Measurements from ENCODE around the gene SPOCK2. TPM values are rescaled to one million over a fixed set of nuclear protein-coding genes. Genes with fewer than 3 reads are reported as not detected.

The SPOCK2 gene
- total and polyA plus RNA-seq, 2 of the 13 experiments (the other 11 are each of a cell fraction or from before 2014, with no cell fraction given) = 8.6 to 30.6 TPM

DNA sequence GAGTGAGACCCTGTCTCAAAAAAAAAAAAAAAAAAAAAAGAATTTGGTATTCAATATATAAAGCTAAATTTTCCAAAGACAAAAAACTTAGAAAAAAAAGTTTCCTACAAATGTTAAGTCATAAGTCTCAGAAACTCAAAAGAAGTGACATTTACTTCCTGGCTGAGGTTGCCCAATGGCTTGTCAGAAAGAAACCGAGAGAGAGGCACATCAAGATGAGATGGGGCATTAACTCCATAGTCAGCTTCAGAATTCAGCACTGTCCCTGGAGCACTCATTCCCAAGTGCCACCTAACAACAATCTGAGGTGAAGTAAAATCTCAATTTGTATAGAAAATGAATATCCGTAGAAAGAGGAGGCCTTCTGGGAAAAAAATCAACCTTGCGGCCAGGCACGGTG is 6.8 kb upstream of the SPOCK2 start:
- Histone ChIP-seq H3K4me1 (ENCODE audit: insufficient read depth, low read length) (peaks cover 86% of the 10 kb centered on the region), H3K79me2 (ENCODE audit: insufficient read depth, low read length) (no peaks in the 10 kb centered on the region), H3K4me2 (ENCODE audit: low read depth, low read length) (no peak overlapping the region), H4K20me1 (ENCODE audit: insufficient read depth, low read length) (no peaks in the 10 kb centered on the region), H3K27ac (ENCODE audit: extremely low read length, insufficient read depth, low read length) (peak overlapping the region; percentile 24), H3K36me3 (replicated peaks in 1 of 2; ENCODE audit: control insufficient read depth in 1 of 2, insufficient read depth in 2 of 2, low read length in 2 of 2) (no peaks in the 10 kb centered on the region), H2AFZ (ENCODE audit: low read length) (no peak overlapping the region), H3K27me3 (ENCODE audit: control insufficient read depth in 1 of 2, insufficient read depth in 2 of 2, low read length in 2 of 2) (no peaks in the 10 kb centered on the region), H3K4me3 (replicated peaks in 1 of 3; ENCODE audit: insufficient read depth in 1 of 3, low read depth in 2 of 3, low read length in 3 of 3) (no peak overlapping the region), H3K9me3 (ENCODE audit: low read length) (no peaks in the 10 kb centered on the region), H3K9ac (ENCODE audit: insufficient read depth, low read depth, low read length) (no peak overlapping the region)
- 96% methylated on average over 4 of the region's 4 CpGs for WGBS (ENCODE audit: low lambda C conversion rate)
- TF ChIP-seq ESRRA (CRISPR knock-in tag; IDR thresholded peaks at IDR 0.05; ENCODE audit: low read depth) (no peak), SMYD3 (CRISPR knock-in tag; IDR thresholded peaks at IDR 0.05) (no peak), RBM39 (IDR thresholded peaks at IDR 0.05; ENCODE audit: low read depth, low read length, poor library complexity, severe bottlenecking) (no peak), ZNF44 (CRISPR knock-in tag; IDR thresholded peaks at IDR 0.05) (no peak), ARHGAP35 (CRISPR knock-in tag; IDR thresholded peaks at IDR 0.05; ENCODE audit: borderline replicate concordance) (no peak), MXD4 (CRISPR knock-in tag; IDR thresholded peaks at IDR 0.05) (no peak), KDM6A (CRISPR knock-in tag; IDR thresholded peaks at IDR 0.05; ENCODE audit: low read depth) (no peak), ZNF572 (CRISPR knock-in tag; IDR thresholded peaks at IDR 0.05) (no peak), CHCHD3 (CRISPR knock-in tag; IDR thresholded peaks at IDR 0.05) (no peak), CENPX (CRISPR knock-in tag; IDR thresholded peaks at IDR 0.05) (no peak)
- no peak for FAIRE-seq
- ChIA-PET CTCF (ENCODE audit: low intra/inter-chr PET ratio, low total read pairs) (no interaction called here), POLR2A (interaction anchor here (1.2 kb wide), 1 partner anchor 32 kb away, joined by 3 read pairs; no protein-coding TSS in a partner anchor)
- BruUV-seq (replicated peaks) = no TSS peak
- in situ Hi-C loops (cut with HindIII; ENCODE audit: extremely low pct_ligation_motif_present, low pct_unique_long_range_greater_than_20kb) = loop anchor here (25.0 kb wide), 1 partner anchor 242 kb away; no protein-coding TSS in a partner anchor
- DNase-seq (ENCODE audit: low spot score) = no peak
- ATAC-seq = no peak
- intact Hi-C loops (cut with micrococcal nuclease; ENCODE audit: unreplicated experiment) = no loop called here

DNA sequence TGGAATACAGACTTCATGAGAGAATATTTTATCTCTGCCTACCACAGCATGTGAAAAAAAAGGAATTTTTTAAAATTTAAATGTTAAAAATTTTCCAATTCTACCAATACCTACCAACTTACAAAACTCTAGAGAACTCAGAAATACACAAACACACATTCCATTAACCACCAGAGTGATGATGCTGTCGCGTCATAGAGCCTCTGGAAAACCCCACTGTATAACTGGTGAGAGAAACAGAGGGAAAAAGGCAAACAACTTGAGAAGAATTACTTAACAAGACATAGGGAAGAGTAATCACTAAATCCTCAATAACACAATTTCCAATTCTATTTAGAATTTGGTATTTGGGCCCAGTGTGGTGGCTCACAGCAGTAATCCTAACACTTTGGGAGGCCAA is 6.2 kb upstream of the SPOCK2 start:
- ChIA-PET POLR2A (interaction anchor here (1.2 kb wide), 1 partner anchor 33 kb away, joined by 3 read pairs; no protein-coding TSS in a partner anchor), CTCF (ENCODE audit: low intra/inter-chr PET ratio, low total read pairs) (no interaction called here)
- H3K27ac ChIP-seq (ENCODE audit: extremely low read length, insufficient read depth, low read length) = no peak overlapping the region
- FAIRE-seq (no peak), DNase-seq (ENCODE audit: low spot score) (no peak), ATAC-seq (no peak)
- intact Hi-C loops (cut with micrococcal nuclease; ENCODE audit: unreplicated experiment) (no loop called here), in situ Hi-C loops (cut with HindIII; ENCODE audit: extremely low pct_ligation_motif_present, low pct_unique_long_range_greater_than_20kb) (loop anchor here (25.0 kb wide), 1 partner anchor 243 kb away; no protein-coding TSS in a partner anchor)
- no peaks in the 10 kb centered on the region for H3K27me3 ChIP-seq (ENCODE audit: control insufficient read depth in 1 of 2, insufficient read depth in 2 of 2, low read length in 2 of 2)
- H3K4me3 ChIP-seq (replicated peaks in 1 of 3; ENCODE audit: insufficient read depth in 1 of 3, low read depth in 2 of 3, low read length in 3 of 3) = no peak overlapping the region
- no peak overlapping the region for H2AFZ ChIP-seq (ENCODE audit: low read length)
- H3K4me1 ChIP-seq (ENCODE audit: insufficient read depth, low read length) = peaks cover 85% of the 10 kb centered on the region
- WGBS (ENCODE audit: low lambda C conversion rate) = 98% methylated on average over 2 of the region's 2 CpGs
- no peaks in the 10 kb centered on the region for H3K9me3 ChIP-seq (ENCODE audit: low read length)
- no TSS peak for BruUV-seq (replicated peaks)
- H3K9ac ChIP-seq (ENCODE audit: insufficient read depth, low read depth, low read length) = no peak overlapping the region
- no peaks in the 10 kb centered on the region for H4K20me1 ChIP-seq (ENCODE audit: insufficient read depth, low read length)
- no peaks in the 10 kb centered on the region for H3K79me2 ChIP-seq (ENCODE audit: insufficient read depth, low read length)
- TF ChIP-seq ZNF572 (CRISPR knock-in tag; IDR thresholded peaks at IDR 0.05) (no peak), SALL1 (CRISPR knock-in tag; IDR thresholded peaks at IDR 0.05) (no peak), KDM5A (IDR thresholded peaks at IDR 0.05; ENCODE audit: borderline replicate concordance, low read length) (no peak), ZNF460 (CRISPR knock-in tag; IDR thresholded peaks at IDR 0.05; ENCODE audit: borderline replicate concordance) (no peak)
- TF ChIP-seq, protein P1, sequence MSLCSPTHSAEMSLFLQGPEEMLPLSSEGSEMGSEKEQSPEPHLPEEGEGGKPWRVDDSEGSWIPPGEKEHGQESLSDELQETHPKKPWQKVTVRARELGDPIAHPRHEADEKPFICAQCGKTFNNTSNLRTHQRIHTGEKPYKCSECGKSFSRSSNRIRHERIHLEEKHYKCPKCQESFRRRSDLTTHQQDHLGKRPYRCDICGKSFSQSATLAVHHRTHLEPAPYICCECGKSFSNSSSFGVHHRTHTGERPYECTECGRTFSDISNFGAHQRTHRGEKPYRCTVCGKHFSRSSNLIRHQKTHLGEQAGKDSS (CRISPR knock-in tag; IDR thresholded peaks at IDR 0.05; ENCODE audit: borderline replicate concordance, low read depth) = no peak
- TF ChIP-seq, protein P2, sequence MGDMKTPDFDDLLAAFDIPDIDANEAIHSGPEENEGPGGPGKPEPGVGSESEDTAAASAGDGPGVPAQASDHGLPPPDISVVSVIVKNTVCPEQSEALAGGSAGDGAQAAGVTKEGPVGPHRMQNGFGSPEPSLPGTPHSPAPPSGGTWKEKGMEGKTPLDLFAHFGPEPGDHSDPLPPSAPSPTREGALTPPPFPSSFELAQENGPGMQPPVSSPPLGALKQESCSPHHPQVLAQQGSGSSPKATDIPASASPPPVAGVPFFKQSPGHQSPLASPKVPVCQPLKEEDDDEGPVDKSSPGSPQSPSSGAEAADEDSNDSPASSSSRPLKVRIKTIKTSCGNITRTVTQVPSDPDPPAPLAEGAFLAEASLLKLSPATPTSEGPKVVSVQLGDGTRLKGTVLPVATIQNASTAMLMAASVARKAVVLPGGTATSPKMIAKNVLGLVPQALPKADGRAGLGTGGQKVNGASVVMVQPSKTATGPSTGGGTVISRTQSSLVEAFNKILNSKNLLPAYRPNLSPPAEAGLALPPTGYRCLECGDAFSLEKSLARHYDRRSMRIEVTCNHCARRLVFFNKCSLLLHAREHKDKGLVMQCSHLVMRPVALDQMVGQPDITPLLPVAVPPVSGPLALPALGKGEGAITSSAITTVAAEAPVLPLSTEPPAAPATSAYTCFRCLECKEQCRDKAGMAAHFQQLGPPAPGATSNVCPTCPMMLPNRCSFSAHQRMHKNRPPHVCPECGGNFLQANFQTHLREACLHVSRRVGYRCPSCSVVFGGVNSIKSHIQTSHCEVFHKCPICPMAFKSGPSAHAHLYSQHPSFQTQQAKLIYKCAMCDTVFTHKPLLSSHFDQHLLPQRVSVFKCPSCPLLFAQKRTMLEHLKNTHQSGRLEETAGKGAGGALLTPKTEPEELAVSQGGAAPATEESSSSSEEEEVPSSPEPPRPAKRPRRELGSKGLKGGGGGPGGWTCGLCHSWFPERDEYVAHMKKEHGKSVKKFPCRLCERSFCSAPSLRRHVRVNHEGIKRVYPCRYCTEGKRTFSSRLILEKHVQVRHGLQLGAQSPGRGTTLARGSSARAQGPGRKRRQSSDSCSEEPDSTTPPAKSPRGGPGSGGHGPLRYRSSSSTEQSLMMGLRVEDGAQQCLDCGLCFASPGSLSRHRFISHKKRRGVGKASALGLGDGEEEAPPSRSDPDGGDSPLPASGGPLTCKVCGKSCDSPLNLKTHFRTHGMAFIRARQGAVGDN (CRISPR knock-in tag; IDR thresholded peaks at IDR 0.05) = no peak
- H3K4me2 ChIP-seq (ENCODE audit: low read depth, low read length) = no peak overlapping the region
- no peaks in the 10 kb centered on the region for H3K36me3 ChIP-seq (replicated peaks in 1 of 2; ENCODE audit: control insufficient read depth in 1 of 2, insufficient read depth in 2 of 2, low read length in 2 of 2)

All from HepG2 (cell line).